ENCODE results near the gene GPR87. TPM values are rescaled to one million over a fixed set of nuclear protein-coding genes. Genes with fewer than 3 reads are reported as not detected.

The GPR87 gene
- total RNA-seq, 1 donor, result not detected

- Histone ChIP-seq H3K36me3 (ENCODE audit: insufficient read depth, low read length) (no peaks in the 10 kb centered on the region), H4K20me1 (ENCODE audit: insufficient read depth, low read length) (no peaks in the 10 kb centered on the region), H3K4me2 (ENCODE audit: insufficient read depth, low read length) (no peak overlapping the region), H3K9me3 (ENCODE audit: low read depth, low read length) (no peaks in the 10 kb centered on the region), H2AFZ (ENCODE audit: low read length) (no peak overlapping the region), H3K79me2 (ENCODE audit: insufficient read depth, low read length) (no peaks in the 10 kb centered on the region), H3K27me3 (ENCODE audit: insufficient read depth, low read length) (peaks cover 9% of the 10 kb centered on the region), H3K4me3 (ENCODE audit: insufficient read depth, low read length) (no peak overlapping the region), H3K4me1 (ENCODE audit: insufficient read depth, low read length) (no peaks in the 10 kb centered on the region), H3K27ac (ENCODE audit: low read depth, low read length) (no peak overlapping the region)
- no peak for TF ChIP-seq CTCF (IDR thresholded peaks at IDR 0.05; ENCODE audit: extremely low read depth, low read depth, low read length)
- DNase-seq (ENCODE audit: insufficient read length, low spot score, missing footprints), result no peak
Observed at GRCh38 chr3:151265166-151265565, 51.5 kb downstream of the GPR87 start.

GRCh38 chr3:151264605-151265004 lies 52.0 kb downstream of the GPR87 start:
- Histone ChIP-seq H4K20me1 (ENCODE audit: insufficient read depth, low read length) (no peaks in the 10 kb centered on the region), H3K4me1 (ENCODE audit: insufficient read depth, low read length) (no peaks in the 10 kb centered on the region), H2AFZ (ENCODE audit: low read length) (no peak overlapping the region), H3K4me2 (ENCODE audit: insufficient read depth, low read length) (no peak overlapping the region), H3K27ac (ENCODE audit: low read depth, low read length) (no peak overlapping the region), H3K36me3 (ENCODE audit: insufficient read depth, low read length) (no peaks in the 10 kb centered on the region), H3K79me2 (ENCODE audit: insufficient read depth, low read length) (no peaks in the 10 kb centered on the region), H3K4me3 (ENCODE audit: insufficient read depth, low read length) (no peak overlapping the region), H3K9me3 (ENCODE audit: low read depth, low read length) (no peaks in the 10 kb centered on the region), H3K27me3 (ENCODE audit: insufficient read depth, low read length) (peaks cover 5% of the 10 kb centered on the region)
- no peak for TF ChIP-seq CTCF (IDR thresholded peaks at IDR 0.05; ENCODE audit: extremely low read depth, low read depth, low read length)
- no peak for DNase-seq (ENCODE audit: insufficient read length, low spot score, missing footprints)

- no peak overlapping the region for H3K4me2 ChIP-seq (ENCODE audit: insufficient read depth, low read length)
- no peak for TF ChIP-seq CTCF (IDR thresholded peaks at IDR 0.05; ENCODE audit: extremely low read depth, low read depth, low read length)
- H3K36me3 ChIP-seq (ENCODE audit: insufficient read depth, low read length), result no peaks in the 10 kb centered on the region
- H3K4me1 ChIP-seq (ENCODE audit: insufficient read depth, low read length), result no peaks in the 10 kb centered on the region
- no peaks in the 10 kb centered on the region for H3K79me2 ChIP-seq (ENCODE audit: insufficient read depth, low read length)
- no peaks in the 10 kb centered on the region for H3K9me3 ChIP-seq (ENCODE audit: low read depth, low read length)
- H3K27ac ChIP-seq (ENCODE audit: low read depth, low read length), result no peak overlapping the region
- H3K27me3 ChIP-seq (ENCODE audit: insufficient read depth, low read length), result peaks cover 10% of the 10 kb centered on the region
- H2AFZ ChIP-seq (ENCODE audit: low read length), result no peak overlapping the region
- H4K20me1 ChIP-seq (ENCODE audit: insufficient read depth, low read length), result no peaks in the 10 kb centered on the region
- no peak for DNase-seq (ENCODE audit: insufficient read length, low spot score, missing footprints)
- no peak overlapping the region for H3K4me3 ChIP-seq (ENCODE audit: insufficient read depth, low read length)
Observed at GRCh38 chr3:151262871-151263525, 53.6 kb downstream of the GPR87 start.

- DNase-seq (ENCODE audit: insufficient read length, low spot score, missing footprints), result no peak
- Histone ChIP-seq H3K79me2 (ENCODE audit: insufficient read depth, low read length) (no peaks in the 10 kb centered on the region), H3K4me3 (ENCODE audit: insufficient read depth, low read length) (no peak overlapping the region), H3K4me1 (ENCODE audit: insufficient read depth, low read length) (no peaks in the 10 kb centered on the region), H3K27me3 (ENCODE audit: insufficient read depth, low read length) (peaks cover 22% of the 10 kb centered on the region), H3K9me3 (ENCODE audit: low read depth, low read length) (no peaks in the 10 kb centered on the region), H4K20me1 (ENCODE audit: insufficient read depth, low read length) (no peaks in the 10 kb centered on the region), H3K36me3 (ENCODE audit: insufficient read depth, low read length) (no peaks in the 10 kb centered on the region), H3K27ac (ENCODE audit: low read depth, low read length) (no peak overlapping the region), H3K4me2 (ENCODE audit: insufficient read depth, low read length) (no peak overlapping the region), H2AFZ (ENCODE audit: low read length) (no peak overlapping the region)
- no peak for TF ChIP-seq CTCF (IDR thresholded peaks at IDR 0.05; ENCODE audit: extremely low read depth, low read depth, low read length)
Observed at GRCh38 chr3:151259664-151260063, 57.0 kb downstream of the GPR87 start.
